ENCODE data around the gene ACP4.

- no peak for TF ChIP-seq POLR2A (IDR thresholded peaks at IDR 0.05)
- TF ChIP-seq CTCF (IDR thresholded peaks at IDR 0.05): no peak
These were observed 45.0 kb upstream of the ACP4 start for GRCh38 chr19:50745221-50745620.
